Liver (tissue), 9 donors: ENCODE results near the gene ODAD3. TPM values are rescaled to one million over a fixed set of nuclear protein-coding genes. Genes with fewer than 3 reads are reported as not detected.
"Not testable (repeated sequence)": the region's sequence is repeated elsewhere in the genome, so short reads cannot be mapped to it uniquely, and the experiment has no call there.

Experiments used
- DNase-seq: peaks from one replicate; pipeline ENCODE4 v3.0.0-alpha.2; 2017; ENCODE audit warnings: low spot score
- H3K27ac ChIP-seq, 2 donors: one replicate each; pipeline ENCODE4 v1.7.0; 2013; ENCODE audit warnings: inconsistent platforms in 2 of 2, low read length in 2 of 2, control low read depth in 1 of 2, low read depth in 1 of 2, mild to moderate bottlenecking in 1 of 2
- H3K27me3 ChIP-seq, 4 donors: one replicate each; pipeline versions ENCODE4 v1.6.1 to v1.7.0; 2013; ENCODE audit warnings: low read length in 3 of 4, inconsistent platforms in 1 of 4, mild to moderate bottlenecking in 1 of 4, moderate library complexity in 1 of 4; ENCODE audit not compliant: control insufficient read depth in 4 of 4, insufficient read depth in 4 of 4
- H3K36me3 ChIP-seq, 4 donors: one replicate each; pipeline versions ENCODE4 v1.6.1 to v1.7.0; 2013; ENCODE audit warnings: low read length in 3 of 4, mild to moderate bottlenecking in 3 of 4, low read depth in 1 of 4, moderate library complexity in 1 of 4; ENCODE audit not compliant: control insufficient read depth in 4 of 4, insufficient read depth in 3 of 4
- H3K4me1 ChIP-seq, 4 donors: one replicate each; pipeline versions ENCODE4 v1.6.1 to v1.7.0; 2013; ENCODE audit warnings: low read length in 3 of 4, mild to moderate bottlenecking in 3 of 4, moderate library complexity in 1 of 4; ENCODE audit not compliant: control insufficient read depth in 4 of 4, insufficient read depth in 4 of 4
- H3K4me3 ChIP-seq, 3 donors: one replicate each; pipeline versions ENCODE4 v1.6.1 to v1.7.0; 2013; ENCODE audit warnings: low read length in 3 of 3, control low read depth in 1 of 3, low read depth in 1 of 3, mild to moderate bottlenecking in 1 of 3
- H3K9ac ChIP-seq, 2 donors: one replicate each; pipeline ENCODE4 v1.7.0; 2013; ENCODE audit warnings: low read length in 2 of 2, mild to moderate bottlenecking in 2 of 2, moderate library complexity in 2 of 2, control low read depth in 1 of 2, low read depth in 1 of 2
- H3K9me3 ChIP-seq, 4 donors: one replicate each; pipeline versions ENCODE4 v1.6.1 to v1.7.0; 2013; ENCODE audit warnings: low read length in 3 of 4; ENCODE audit not compliant: control insufficient read depth in 4 of 4
- FOXA1 ChIP-seq: IDR thresholded peaks from 2 replicates; pipeline ENCODE4 v1.6.1; 2016; ENCODE audit warnings: antibody characterized with exemption
- GABPA ChIP-seq, 2 donors: IDR thresholded peaks in 1 of 2; conservative IDR thresholded peaks in 1 of 2; 2 replicates each; pipeline ENCODE4 v1.6.1; 2016; ENCODE audit warnings: antibody characterized with exemption in 2 of 2, mild to moderate bottlenecking in 1 of 2, moderate library complexity in 1 of 2
- HNF4A ChIP-seq, 2 donors: conservative IDR thresholded peaks; 2 replicates each; pipeline ENCODE4 v1.6.1; 2016; ENCODE audit warnings: antibody characterized with exemption in 2 of 2, mild to moderate bottlenecking in 2 of 2
- HNF4G ChIP-seq: IDR thresholded peaks from 2 replicates; pipeline ENCODE4 v1.6.1; 2016; ENCODE audit warnings: antibody characterized with exemption
- JUND ChIP-seq, 2 donors: IDR thresholded peaks; 2 replicates each; pipeline ENCODE4 v1.6.1; 2016; ENCODE audit warnings: antibody characterized with exemption in 2 of 2
- RAD21 ChIP-seq, 2 donors: IDR thresholded peaks; 2 replicates each; pipeline ENCODE4 v1.6.1; 2016; ENCODE audit warnings: antibody characterized with exemption in 2 of 2, mild to moderate bottlenecking in 2 of 2
- RXRA ChIP-seq, 2 donors: IDR thresholded peaks; 2 replicates each; pipeline ENCODE4 v1.6.1; 2017 to 2018; ENCODE audit warnings: antibody characterized with exemption in 2 of 2, mild to moderate bottlenecking in 1 of 2
- SP1 ChIP-seq: IDR thresholded peaks from 2 replicates; pipeline ENCODE4 v1.6.1; 2018; ENCODE audit warnings: antibody characterized with exemption, mild to moderate bottlenecking
- TAF1 ChIP-seq: conservative IDR thresholded peaks from 2 replicates; pipeline ENCODE4 v1.6.1; 2016; ENCODE audit warnings: antibody characterized with exemption, mild to moderate bottlenecking
- WGBS: extraction: QIAGEN DNeasy Blood & Tissue Kit; methylation state at CpG from one replicate; pipeline ENCODE4 v1.1.7; 2013; 5-methylcytosine and 5-hydroxymethylcytosine counted together
- polyA plus RNA-seq, 2 donors: library from polyadenylated mRNA; stranded (reverse) in 1 of 2; unstranded in 1 of 2; fragments of 200-250 nt in 1 of 2; fragments of >200 nt in 1 of 2; fragmentation: Nextera tagmentation in 1 of 2; extraction: Ambion mirVana in 1 of 2; gene quantifications; one replicate each; pipeline versions ENCODE4 v1.2.1 to v1.2.3, GENCODE V29; 2013 to 2015
- total RNA-seq, 2 donors: library from RNA; depleted of rRNA; stranded (reverse); fragments of >200 nt; gene quantifications; one replicate each; pipeline ENCODE4 v1.2.3, GENCODE V29; 2014
- TF ChIP-seq, protein P1 (sequence below): IDR thresholded peaks from 2 replicates; pipeline ENCODE4 v1.6.1; 2016; ENCODE audit warnings: antibody characterized with exemption, mild to moderate bottlenecking
- TF ChIP-seq, protein P2 (sequence below): IDR thresholded peaks from 2 replicates; pipeline ENCODE4 v1.6.1; 2016; ENCODE audit warnings: antibody characterized with exemption
- TF ChIP-seq, protein P3 (sequence below): IDR thresholded peaks from 2 replicates; pipeline ENCODE4 v1.6.1; 2016; ENCODE audit warnings: antibody characterized with exemption
- donor health status: healthy.
- donor health status: healthy.
- donor health status: healthy.
- donor health status: healthy.
- donor health status: healthy.

Gene ODAD3
- total and polyA plus RNA-seq, 4 donors: 0.08 to 0.46 (median 0.21) TPM; not detected in 1

DNA sequence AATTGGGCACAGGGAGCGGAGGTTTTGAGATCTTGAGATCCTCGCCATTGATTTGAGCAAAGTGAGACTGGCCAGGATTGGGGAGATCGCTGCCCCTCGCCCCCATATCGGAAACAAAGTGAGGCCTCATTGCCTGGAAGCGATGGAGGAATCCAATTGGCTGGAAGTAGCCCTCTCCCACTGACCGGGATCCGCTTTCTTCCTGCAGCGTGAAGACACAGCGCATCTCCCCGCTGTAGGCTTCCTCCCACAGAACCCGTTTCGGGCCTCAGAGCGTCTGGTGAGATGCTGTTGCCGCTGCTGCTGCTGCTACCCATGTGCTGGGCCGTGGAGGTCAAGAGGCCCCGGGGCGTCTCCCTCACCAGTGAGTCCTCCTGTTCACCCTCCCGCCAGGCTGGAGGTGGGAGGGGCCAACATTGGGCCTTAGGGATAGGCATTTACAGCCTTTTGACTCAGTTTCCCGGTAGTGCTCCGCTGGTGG, 952 bp upstream of the ODAD3 start:
- TF ChIP-seq HNF4G (no peak), GABPA (IDR thresholded peaks at IDR 0.05 in 1 of 2, conservative IDR thresholded peaks at IDR 0.05 in 1 of 2) (no peak), HNF4A (conservative IDR thresholded peaks at IDR 0.05) (no peak), SP1 (no peak), FOXA1 (no peak), RAD21 (IDR thresholded peaks at IDR 0.05) (no peak), TAF1 (no peak)
- TF ChIP-seq, protein P1, sequence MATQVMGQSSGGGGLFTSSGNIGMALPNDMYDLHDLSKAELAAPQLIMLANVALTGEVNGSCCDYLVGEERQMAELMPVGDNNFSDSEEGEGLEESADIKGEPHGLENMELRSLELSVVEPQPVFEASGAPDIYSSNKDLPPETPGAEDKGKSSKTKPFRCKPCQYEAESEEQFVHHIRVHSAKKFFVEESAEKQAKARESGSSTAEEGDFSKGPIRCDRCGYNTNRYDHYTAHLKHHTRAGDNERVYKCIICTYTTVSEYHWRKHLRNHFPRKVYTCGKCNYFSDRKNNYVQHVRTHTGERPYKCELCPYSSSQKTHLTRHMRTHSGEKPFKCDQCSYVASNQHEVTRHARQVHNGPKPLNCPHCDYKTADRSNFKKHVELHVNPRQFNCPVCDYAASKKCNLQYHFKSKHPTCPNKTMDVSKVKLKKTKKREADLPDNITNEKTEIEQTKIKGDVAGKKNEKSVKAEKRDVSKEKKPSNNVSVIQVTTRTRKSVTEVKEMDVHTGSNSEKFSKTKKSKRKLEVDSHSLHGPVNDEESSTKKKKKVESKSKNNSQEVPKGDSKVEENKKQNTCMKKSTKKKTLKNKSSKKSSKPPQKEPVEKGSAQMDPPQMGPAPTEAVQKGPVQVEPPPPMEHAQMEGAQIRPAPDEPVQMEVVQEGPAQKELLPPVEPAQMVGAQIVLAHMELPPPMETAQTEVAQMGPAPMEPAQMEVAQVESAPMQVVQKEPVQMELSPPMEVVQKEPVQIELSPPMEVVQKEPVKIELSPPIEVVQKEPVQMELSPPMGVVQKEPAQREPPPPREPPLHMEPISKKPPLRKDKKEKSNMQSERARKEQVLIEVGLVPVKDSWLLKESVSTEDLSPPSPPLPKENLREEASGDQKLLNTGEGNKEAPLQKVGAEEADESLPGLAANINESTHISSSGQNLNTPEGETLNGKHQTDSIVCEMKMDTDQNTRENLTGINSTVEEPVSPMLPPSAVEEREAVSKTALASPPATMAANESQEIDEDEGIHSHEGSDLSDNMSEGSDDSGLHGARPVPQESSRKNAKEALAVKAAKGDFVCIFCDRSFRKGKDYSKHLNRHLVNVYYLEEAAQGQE: no peak
- TF ChIP-seq, protein P2, sequence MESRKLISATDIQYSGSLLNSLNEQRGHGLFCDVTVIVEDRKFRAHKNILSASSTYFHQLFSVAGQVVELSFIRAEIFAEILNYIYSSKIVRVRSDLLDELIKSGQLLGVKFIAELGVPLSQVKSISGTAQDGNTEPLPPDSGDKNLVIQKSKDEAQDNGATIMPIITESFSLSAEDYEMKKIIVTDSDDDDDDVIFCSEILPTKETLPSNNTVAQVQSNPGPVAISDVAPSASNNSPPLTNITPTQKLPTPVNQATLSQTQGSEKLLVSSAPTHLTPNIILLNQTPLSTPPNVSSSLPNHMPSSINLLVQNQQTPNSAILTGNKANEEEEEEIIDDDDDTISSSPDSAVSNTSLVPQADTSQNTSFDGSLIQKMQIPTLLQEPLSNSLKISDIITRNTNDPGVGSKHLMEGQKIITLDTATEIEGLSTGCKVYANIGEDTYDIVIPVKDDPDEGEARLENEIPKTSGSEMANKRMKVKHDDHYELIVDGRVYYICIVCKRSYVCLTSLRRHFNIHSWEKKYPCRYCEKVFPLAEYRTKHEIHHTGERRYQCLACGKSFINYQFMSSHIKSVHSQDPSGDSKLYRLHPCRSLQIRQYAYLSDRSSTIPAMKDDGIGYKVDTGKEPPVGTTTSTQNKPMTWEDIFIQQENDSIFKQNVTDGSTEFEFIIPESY: no peak
- TF ChIP-seq, protein P3, sequence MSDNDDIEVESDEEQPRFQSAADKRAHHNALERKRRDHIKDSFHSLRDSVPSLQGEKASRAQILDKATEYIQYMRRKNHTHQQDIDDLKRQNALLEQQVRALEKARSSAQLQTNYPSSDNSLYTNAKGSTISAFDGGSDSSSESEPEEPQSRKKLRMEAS: no peak
- 4% methylated on average over 21 of the region's 21 CpGs for WGBS
- H3K9ac ChIP-seq: peak overlapping the region; percentile 46 to 70
- H3K9me3 ChIP-seq: no peaks in the 10 kb centered on the region
- no peaks in the 10 kb centered on the region for H3K27me3 ChIP-seq
- peak overlapping the region; percentile 77 to 93 (median 82) for H3K4me3 ChIP-seq
- peak overlapping the region; percentile 63 to 75 for H3K27ac ChIP-seq
- peak; percentile 43 for DNase-seq
- H3K36me3 ChIP-seq: peaks cover 2 to 12% (median 8%) of the 10 kb centered on the region in 4 donors
- peaks cover 9 to 17% (median 15%) of the 10 kb centered on the region in 4 donors for H3K4me1 ChIP-seq

DNA sequence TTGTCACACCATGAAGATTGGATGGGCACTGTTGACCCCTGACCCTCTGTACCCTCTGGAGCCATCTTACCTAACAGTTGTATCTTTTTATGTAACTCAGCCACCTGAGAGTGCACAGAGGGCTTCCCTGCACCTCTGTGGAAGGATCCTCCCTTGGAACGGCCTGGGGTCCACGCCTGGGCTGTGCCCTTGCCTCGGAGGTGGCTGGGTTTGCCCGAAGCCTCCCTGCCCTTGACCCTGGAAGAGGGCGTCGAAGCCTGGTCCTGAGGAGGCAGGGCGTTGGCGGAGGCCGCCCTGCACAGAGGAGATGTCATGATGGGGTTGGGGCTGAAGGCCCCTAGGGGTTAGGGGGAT, 241 bp downstream of the ODAD3 start:
- 9% methylated on average over 9 of the region's 9 CpGs for WGBS
- no peak for DNase-seq
- Histone ChIP-seq H3K27me3 (no peaks in the 10 kb centered on the region), H3K36me3 (peaks cover 0 to 9% (median 4%) of the 10 kb centered on the region in 4 donors), H3K4me1 (peaks cover 9 to 17% (median 15%) of the 10 kb centered on the region in 4 donors), H3K9me3 (no peaks in the 10 kb centered on the region), H3K27ac (peak overlapping the region; percentile 52 to 75), H3K9ac (peak overlapping the region in 1 of 2 donors; percentile 53), H3K4me3 (peak overlapping the region in 2 of 3 donors; percentile 27 to 82)
- TF ChIP-seq TAF1: no peak
- TF ChIP-seq, protein P2: no peak
- TF ChIP-seq RXRA (IDR thresholded peaks at IDR 0.05): no peak
- TF ChIP-seq HNF4G: no peak
- TF ChIP-seq JUND (IDR thresholded peaks at IDR 0.05): no peak

DNA sequence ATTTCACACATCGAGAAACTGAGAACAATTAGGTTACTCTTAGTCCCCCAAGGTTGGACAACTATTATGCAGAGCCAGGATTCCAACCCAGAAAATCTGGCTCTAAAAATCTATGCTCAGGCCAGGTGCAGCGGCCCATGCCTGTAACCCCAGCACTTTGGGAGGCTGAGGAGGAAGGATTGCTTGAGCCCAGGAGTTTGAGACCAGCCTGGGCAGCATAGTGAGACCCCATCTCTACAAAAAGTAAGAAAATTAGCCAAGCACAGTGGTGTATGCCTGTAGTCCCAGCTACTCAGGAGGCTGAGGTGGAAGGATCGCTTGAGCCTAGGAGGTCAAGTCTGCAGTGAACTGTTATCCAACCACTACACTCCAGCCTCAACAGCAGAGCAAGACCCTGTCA, 1.4 kb downstream of the ODAD3 start:
- not testable (repeated sequence) for H3K27me3 ChIP-seq, H3K36me3 ChIP-seq, H3K9ac ChIP-seq, DNase-seq, H3K9me3 ChIP-seq, H3K4me3 ChIP-seq, H3K27ac ChIP-seq
- H3K4me1 ChIP-seq: peaks cover 9 to 17% (median 15%) of the 10 kb centered on the region in 4 donors
- WGBS: 98% methylated on average over 3 of the region's 3 CpGs
